WTC11 (cell line): ENCODE data around the gene TTC17. TPM values are rescaled to one million over a fixed set of nuclear protein-coding genes. Genes with fewer than 3 reads are reported as not detected.

ENCODE experiments used
- ATAC-seq: fragments of 200-7000 bp; cut with Tn5 transposase; 2 replicates; pipeline ENCODE4 v1.10.0; 2021; ENCODE audit warnings: mild to moderate bottlenecking, moderate library complexity
- CTCF ChIA-PET: fragments of 300-600 bp; sonication (Branson Sonifier 250); formaldehyde crosslinking; loops from one replicate; lab custom pipeline; 2021; ENCODE audit warnings: antibody characterized with exemption; lab: Charles Lee
- POLR2A ChIA-PET: fragments of 350-600 bp; sonication (Branson Sonifier 250); formaldehyde crosslinking; loops from one replicate; lab custom pipeline; 2021; ENCODE audit warnings: antibody characterized with exemption; lab: Charles Lee
- DNase-seq: peaks from one replicate; pipeline ENCODE4 v3.0.0; 2021; ENCODE audit warnings: low spot score
- H3K27ac Mint-ChIP-seq: 2 replicates; pipeline ENCODE4 v1.8.0; 2021; ENCODE audit warnings: mixed read lengths
- H3K27me3 Mint-ChIP-seq: 2 replicates; pipeline ENCODE4 v1.8.0; 2021; ENCODE audit warnings: low read depth, mild to moderate bottlenecking, moderate library complexity, mixed read lengths
- H3K36me3 Mint-ChIP-seq: 2 replicates; pipeline ENCODE4 v1.8.0; 2021; ENCODE audit warnings: mixed read lengths
- H3K4me1 Mint-ChIP-seq: 2 replicates; pipeline ENCODE4 v1.8.0; 2022; ENCODE audit warnings: mixed read lengths
- H3K4me3 Mint-ChIP-seq: 2 replicates; pipeline ENCODE4 v1.8.0; 2021; ENCODE audit warnings: mild to moderate bottlenecking, moderate library complexity, mixed read lengths
- H3K9me3 Mint-ChIP-seq: 2 replicates; pipeline ENCODE4 v1.8.0; 2021; ENCODE audit warnings: mixed read lengths
- HMGA2 ChIP-seq: fragments of 250-450 bp; sonication (Bioruptor Pico); IDR thresholded peaks from 2 replicates; pipeline ENCODE4 v1.4.0; 2021; ENCODE audit warnings: mild to moderate bottlenecking, moderate library complexity
- MYBL2 ChIP-seq: sonication (generic); formaldehyde crosslinking; IDR thresholded peaks from 2 replicates; pipeline ENCODE4 v1.8.1; 2023; ENCODE audit warnings: mild to moderate bottlenecking, moderate library complexity, missing genetic modification reagents
- NFYB ChIP-seq: sonication (generic); formaldehyde crosslinking; conservative IDR thresholded peaks from 2 replicates; pipeline ENCODE4 v1.8.0; 2022; ENCODE audit warnings: low read depth, missing genetic modification reagents
- NR3C1 ChIP-seq: sonication (generic); formaldehyde crosslinking; conservative IDR thresholded peaks from 2 replicates; pipeline ENCODE4 v1.8.1; 2023; ENCODE audit warnings: low read depth, mild to moderate bottlenecking, missing genetic modification reagents
- OVOL2 ChIP-seq: fragments of 250-450 bp; sonication (Bioruptor Pico); IDR thresholded peaks from 2 replicates; pipeline ENCODE4 v1.9.0; 2021; ENCODE audit warnings: mild to moderate bottlenecking, borderline replicate concordance
- PRRX2 ChIP-seq: fragments of 250-450 bp; sonication (Bioruptor Pico); IDR thresholded peaks from 2 replicates; pipeline ENCODE4 v1.8.0; 2021; ENCODE audit warnings: mild to moderate bottlenecking
- ZNF232 ChIP-seq: sonication (generic); formaldehyde crosslinking; IDR thresholded peaks from 2 replicates; pipeline ENCODE4 v1.8.0; 2022; ENCODE audit warnings: mild to moderate bottlenecking, missing genetic modification reagents
- ZNF396 ChIP-seq: fragments of 250-450 bp; sonication (Bioruptor Pico); IDR thresholded peaks from 2 replicates; pipeline ENCODE4 v1.8.0; 2021; ENCODE audit warnings: mild to moderate bottlenecking, moderate library complexity, borderline replicate concordance
- total RNA-seq: library from RNA; stranded (reverse); gene quantifications from 3 replicates; pipeline ENCODE4 v1.2.3, GENCODE V29; 2021
- TF ChIP-seq, protein P1 (sequence below): sonication (generic); formaldehyde crosslinking; IDR thresholded peaks from 2 replicates; pipeline ENCODE4 v1.8.1; 2023; ENCODE audit warnings: mild to moderate bottlenecking, missing genetic modification reagents
- TF ChIP-seq, protein P2 (sequence below): sonication (generic); formaldehyde crosslinking; IDR thresholded peaks from 2 replicates; pipeline ENCODE4 v1.8.1; 2023; ENCODE audit warnings: mild to moderate bottlenecking, missing genetic modification reagents, moderate library complexity
- TF ChIP-seq, protein P3 (sequence below): sonication (generic); formaldehyde crosslinking; IDR thresholded peaks from 2 replicates; pipeline ENCODE4 v1.8.1; 2023; ENCODE audit warnings: mild to moderate bottlenecking, missing genetic modification reagents
- TF ChIP-seq, protein P4 (sequence below): fragments of 250-450 bp; sonication (Bioruptor Pico); conservative IDR thresholded peaks from 2 replicates; pipeline ENCODE4 v1.9.0; 2021; ENCODE audit warnings: mild to moderate bottlenecking
- TF ChIP-seq, protein P5 (sequence below): sonication (generic); formaldehyde crosslinking; IDR thresholded peaks from 2 replicates; pipeline ENCODE4 v1.8.1; 2022; ENCODE audit warnings: low read depth, mild to moderate bottlenecking, moderate library complexity, missing genetic modification reagents, borderline replicate concordance
- TF ChIP-seq, protein P6 (sequence below): sonication (generic); formaldehyde crosslinking; IDR thresholded peaks from 2 replicates; pipeline ENCODE4 v1.8.1; 2022; ENCODE audit warnings: missing genetic modification reagents, borderline replicate concordance
- TF ChIP-seq, protein P7 (sequence below): fragments of 250-450 bp; sonication (Bioruptor Pico); IDR thresholded peaks from 2 replicates; pipeline ENCODE4 v1.9.0; 2021; ENCODE audit warnings: moderate library complexity, mild to moderate bottlenecking, inconsistent platforms, borderline replicate concordance

The TTC17 gene
- total RNA-seq, 1 experiment from 2014 or later = 69.0 TPM

DNA sequence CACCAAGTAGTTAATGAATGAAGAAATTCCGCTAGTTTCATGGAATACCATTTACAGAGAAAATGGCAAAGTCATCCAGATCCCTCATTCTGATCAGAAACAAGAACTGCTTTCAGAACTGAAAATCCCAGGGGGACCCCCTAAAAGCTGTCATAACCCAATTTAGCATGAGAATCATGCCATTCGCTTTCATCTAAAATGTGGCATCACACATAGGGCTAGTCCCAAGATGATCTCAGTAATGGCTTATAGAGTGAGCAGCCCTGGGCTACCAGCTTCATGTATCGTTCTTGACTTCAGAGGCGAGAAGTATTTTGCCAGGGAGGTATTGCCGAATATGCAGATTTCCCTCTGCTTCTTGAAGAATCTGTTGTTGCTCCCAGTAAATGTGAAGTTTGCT lies 134.0 kb downstream of the TTC17 start (continued):
- TF ChIP-seq HMGA2 (CRISPR knock-in tag) = no peak
- TF ChIP-seq, protein P1, sequence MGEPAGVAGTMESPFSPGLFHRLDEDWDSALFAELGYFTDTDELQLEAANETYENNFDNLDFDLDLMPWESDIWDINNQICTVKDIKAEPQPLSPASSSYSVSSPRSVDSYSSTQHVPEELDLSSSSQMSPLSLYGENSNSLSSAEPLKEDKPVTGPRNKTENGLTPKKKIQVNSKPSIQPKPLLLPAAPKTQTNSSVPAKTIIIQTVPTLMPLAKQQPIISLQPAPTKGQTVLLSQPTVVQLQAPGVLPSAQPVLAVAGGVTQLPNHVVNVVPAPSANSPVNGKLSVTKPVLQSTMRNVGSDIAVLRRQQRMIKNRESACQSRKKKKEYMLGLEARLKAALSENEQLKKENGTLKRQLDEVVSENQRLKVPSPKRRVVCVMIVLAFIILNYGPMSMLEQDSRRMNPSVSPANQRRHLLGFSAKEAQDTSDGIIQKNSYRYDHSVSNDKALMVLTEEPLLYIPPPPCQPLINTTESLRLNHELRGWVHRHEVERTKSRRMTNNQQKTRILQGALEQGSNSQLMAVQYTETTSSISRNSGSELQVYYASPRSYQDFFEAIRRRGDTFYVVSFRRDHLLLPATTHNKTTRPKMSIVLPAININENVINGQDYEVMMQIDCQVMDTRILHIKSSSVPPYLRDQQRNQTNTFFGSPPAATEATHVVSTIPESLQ = no peak
- TF ChIP-seq ZNF396 = no peak
- TF ChIP-seq NR3C1 (CRISPR knock-in tag) = no peak
- TF ChIP-seq, protein P2, sequence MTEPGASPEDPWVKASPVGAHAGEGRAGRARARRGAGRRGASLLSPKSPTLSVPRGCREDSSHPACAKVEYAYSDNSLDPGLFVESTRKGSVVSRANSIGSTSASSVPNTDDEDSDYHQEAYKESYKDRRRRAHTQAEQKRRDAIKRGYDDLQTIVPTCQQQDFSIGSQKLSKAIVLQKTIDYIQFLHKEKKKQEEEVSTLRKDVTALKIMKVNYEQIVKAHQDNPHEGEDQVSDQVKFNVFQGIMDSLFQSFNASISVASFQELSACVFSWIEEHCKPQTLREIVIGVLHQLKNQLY (CRISPR knock-in tag) = no peak
- TF ChIP-seq PRRX2 (CRISPR knock-in tag) = no peak
- TF ChIP-seq, protein P3, sequence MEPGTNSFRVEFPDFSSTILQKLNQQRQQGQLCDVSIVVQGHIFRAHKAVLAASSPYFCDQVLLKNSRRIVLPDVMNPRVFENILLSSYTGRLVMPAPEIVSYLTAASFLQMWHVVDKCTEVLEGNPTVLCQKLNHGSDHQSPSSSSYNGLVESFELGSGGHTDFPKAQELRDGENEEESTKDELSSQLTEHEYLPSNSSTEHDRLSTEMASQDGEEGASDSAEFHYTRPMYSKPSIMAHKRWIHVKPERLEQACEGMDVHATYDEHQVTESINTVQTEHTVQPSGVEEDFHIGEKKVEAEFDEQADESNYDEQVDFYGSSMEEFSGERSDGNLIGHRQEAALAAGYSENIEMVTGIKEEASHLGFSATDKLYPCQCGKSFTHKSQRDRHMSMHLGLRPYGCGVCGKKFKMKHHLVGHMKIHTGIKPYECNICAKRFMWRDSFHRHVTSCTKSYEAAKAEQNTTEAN (CRISPR knock-in tag) = no peak
- TF ChIP-seq, all 79 proteins: peak for 0

DNA sequence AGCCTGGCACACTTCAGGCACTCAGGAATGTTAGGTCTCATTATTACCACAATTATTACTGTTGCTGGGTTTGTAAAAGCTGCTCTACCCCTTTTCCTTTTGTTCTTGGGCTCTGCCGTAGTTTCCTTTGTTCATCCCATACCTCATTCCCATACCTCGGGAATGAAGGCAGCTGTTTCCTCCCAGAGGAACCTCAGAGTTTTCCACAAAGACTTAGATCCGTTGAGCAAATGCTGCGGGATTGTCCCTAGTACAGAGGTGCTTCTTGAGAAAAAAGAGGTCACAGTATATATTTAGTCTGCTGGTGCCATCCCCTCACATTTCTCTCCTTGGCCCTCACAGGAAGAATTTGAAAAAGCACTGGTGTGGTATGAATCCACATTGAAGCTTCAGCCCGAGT lies 134.7 kb downstream of the TTC17 start:
- H3K27me3 Mint-ChIP-seq = no peaks in the 10 kb centered on the region; the same call in 1 of the 2 replicates
- CTCF ChIA-PET = interaction anchor here (2.0 kb wide), 1 partner anchor 11 kb away, joined by 10 read pairs; no protein-coding TSS in a partner anchor
- no peak for DNase-seq
- no peaks in the 10 kb centered on the region for H3K4me1 Mint-ChIP-seq
- POLR2A ChIA-PET = no interaction called here
- H3K4me3 Mint-ChIP-seq = no peak overlapping the region
- no peak overlapping the region for H3K27ac Mint-ChIP-seq
- no peaks in the 10 kb centered on the region for H3K9me3 Mint-ChIP-seq
- peaks cover 46% of the 10 kb centered on the region for H3K36me3 Mint-ChIP-seq
- ATAC-seq = no peak
- TF ChIP-seq, protein P4, sequence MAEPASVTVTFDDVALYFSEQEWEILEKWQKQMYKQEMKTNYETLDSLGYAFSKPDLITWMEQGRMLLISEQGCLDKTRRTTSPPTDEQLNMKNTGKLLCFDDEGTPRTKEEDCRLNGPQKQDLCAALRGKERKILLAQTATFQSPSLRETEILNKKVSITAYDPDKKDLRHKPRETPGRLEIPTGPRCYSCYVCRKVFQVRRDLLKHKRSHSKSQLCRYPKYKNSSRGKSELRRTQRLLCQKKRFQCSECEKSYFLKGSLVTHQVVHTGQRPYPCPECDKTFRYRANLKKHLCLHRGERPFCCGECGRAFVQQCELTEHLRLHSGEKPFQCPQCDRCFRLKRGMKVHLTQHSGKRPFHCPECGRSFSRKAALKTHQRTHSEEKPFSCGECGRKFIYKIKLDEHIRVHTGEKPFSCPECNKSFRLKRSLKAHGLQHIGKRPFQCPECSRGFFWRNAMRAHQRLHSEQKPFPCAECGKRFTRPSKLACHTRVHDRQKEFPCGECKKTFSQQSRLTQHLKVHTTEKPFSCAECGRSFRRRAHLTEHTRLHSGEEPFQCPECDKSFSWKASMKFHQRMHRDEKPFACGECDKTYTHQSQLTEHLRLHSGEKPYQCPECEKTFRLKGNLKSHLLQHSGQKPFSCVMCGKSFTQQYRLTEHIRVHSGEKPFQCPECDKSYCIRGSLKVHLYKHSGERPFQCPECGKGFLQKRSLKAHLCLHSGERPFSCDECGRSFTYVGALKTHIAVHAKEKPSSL (CRISPR knock-in tag) = no peak
- TF ChIP-seq, protein P5, sequence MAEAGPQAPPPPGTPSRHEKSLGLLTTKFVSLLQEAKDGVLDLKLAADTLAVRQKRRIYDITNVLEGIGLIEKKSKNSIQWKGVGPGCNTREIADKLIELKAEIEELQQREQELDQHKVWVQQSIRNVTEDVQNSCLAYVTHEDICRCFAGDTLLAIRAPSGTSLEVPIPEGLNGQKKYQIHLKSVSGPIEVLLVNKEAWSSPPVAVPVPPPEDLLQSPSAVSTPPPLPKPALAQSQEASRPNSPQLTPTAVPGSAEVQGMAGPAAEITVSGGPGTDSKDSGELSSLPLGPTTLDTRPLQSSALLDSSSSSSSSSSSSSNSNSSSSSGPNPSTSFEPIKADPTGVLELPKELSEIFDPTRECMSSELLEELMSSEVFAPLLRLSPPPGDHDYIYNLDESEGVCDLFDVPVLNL (CRISPR knock-in tag) = no peak
- TF ChIP-seq OVOL2 (CRISPR knock-in tag) (no peak), MYBL2 (CRISPR knock-in tag) (no peak), ZNF232 (no peak), NFYB (CRISPR knock-in tag) (no peak)
- TF ChIP-seq, protein P6, sequence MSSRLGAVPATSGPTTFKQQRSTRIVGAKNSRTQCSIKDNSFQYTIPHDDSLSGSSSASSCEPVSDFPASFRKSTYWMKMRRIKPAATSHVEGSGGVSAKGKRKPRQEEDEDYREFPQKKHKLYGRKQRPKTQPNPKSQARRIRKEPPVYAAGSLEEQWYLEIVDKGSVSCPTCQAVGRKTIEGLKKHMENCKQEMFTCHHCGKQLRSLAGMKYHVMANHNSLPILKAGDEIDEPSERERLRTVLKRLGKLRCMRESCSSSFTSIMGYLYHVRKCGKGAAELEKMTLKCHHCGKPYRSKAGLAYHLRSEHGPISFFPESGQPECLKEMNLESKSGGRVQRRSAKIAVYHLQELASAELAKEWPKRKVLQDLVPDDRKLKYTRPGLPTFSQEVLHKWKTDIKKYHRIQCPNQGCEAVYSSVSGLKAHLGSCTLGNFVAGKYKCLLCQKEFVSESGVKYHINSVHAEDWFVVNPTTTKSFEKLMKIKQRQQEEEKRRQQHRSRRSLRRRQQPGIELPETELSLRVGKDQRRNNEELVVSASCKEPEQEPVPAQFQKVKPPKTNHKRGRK (CRISPR knock-in tag) = no peak
- TF ChIP-seq, protein P7, sequence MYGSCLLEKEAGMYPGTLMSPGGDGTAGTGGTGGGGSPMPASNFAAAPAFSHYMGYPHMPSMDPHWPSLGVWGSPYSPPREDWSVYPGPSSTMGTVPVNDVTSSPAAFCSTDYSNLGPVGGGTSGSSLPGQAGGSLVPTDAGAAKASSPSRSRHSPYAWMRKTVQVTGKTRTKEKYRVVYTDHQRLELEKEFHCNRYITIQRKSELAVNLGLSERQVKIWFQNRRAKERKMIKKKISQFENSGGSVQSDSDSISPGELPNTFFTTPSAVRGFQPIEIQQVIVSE = no peak
